ENCODE results near the gene SH3RF2. TPM values are rescaled to one million over a fixed set of nuclear protein-coding genes. Genes with fewer than 3 reads are reported as not detected.

SH3RF2 gene
- total RNA-seq, 1 experiment from 2014 or later = not detected

- DNase-seq = no peak
- Histone ChIP-seq H3K27me3 (ENCODE audit: low read length) (no peaks in the 10 kb centered on the region), H4K20me1 (ENCODE audit: insufficient read depth, low read depth, low read length) (no peaks in the 10 kb centered on the region), H3K79me2 (ENCODE audit: low read length) (no peaks in the 10 kb centered on the region), H3K9ac (ENCODE audit: low read length) (no peak overlapping the region), H3K27ac (ENCODE audit: low read length) (no peak overlapping the region), H3K9me2 (replicated peaks; ENCODE audit: insufficient read depth, low read length) (no peaks in the 10 kb centered on the region), H2AFZ (ENCODE audit: low read length) (no peak overlapping the region), H3K4me3 (ENCODE audit: low read length) (no peak overlapping the region), H3K9me3 (ENCODE audit: low read length) (no peaks in the 10 kb centered on the region), H3K4me2 (ENCODE audit: low read depth, low read length, poor library complexity, severe bottlenecking) (no peak overlapping the region), H3K36me3 (ENCODE audit: insufficient read depth, low read length) (no peaks in the 10 kb centered on the region), H3K4me1 (ENCODE audit: low read length) (no peaks in the 10 kb centered on the region)
Observed at GRCh38 chr5:145923405-145923804, 13.0 kb upstream of the SH3RF2 start.

- Histone ChIP-seq H2AFZ (ENCODE audit: low read length) (no peak overlapping the region), H3K9ac (ENCODE audit: low read length) (no peak overlapping the region), H3K27ac (ENCODE audit: low read length) (no peak overlapping the region), H3K9me3 (ENCODE audit: low read length) (no peaks in the 10 kb centered on the region), H3K79me2 (ENCODE audit: low read length) (no peaks in the 10 kb centered on the region), H3K36me3 (ENCODE audit: insufficient read depth, low read length) (no peaks in the 10 kb centered on the region), H3K27me3 (ENCODE audit: low read length) (no peaks in the 10 kb centered on the region), H4K20me1 (ENCODE audit: insufficient read depth, low read depth, low read length) (no peaks in the 10 kb centered on the region), H3K4me2 (ENCODE audit: low read depth, low read length, poor library complexity, severe bottlenecking) (no peak overlapping the region), H3K9me2 (replicated peaks; ENCODE audit: insufficient read depth, low read length) (no peaks in the 10 kb centered on the region), H3K4me3 (ENCODE audit: low read length) (no peak overlapping the region), H3K4me1 (ENCODE audit: low read length) (no peaks in the 10 kb centered on the region)
- DNase-seq = no peak
Observed at GRCh38 chr5:145924849-145925248, 11.5 kb upstream of the SH3RF2 start.

- no peak for DNase-seq
- Histone ChIP-seq H4K20me1 (ENCODE audit: insufficient read depth, low read depth, low read length) (no peaks in the 10 kb centered on the region), H2AFZ (ENCODE audit: low read length) (no peak overlapping the region), H3K4me2 (ENCODE audit: low read depth, low read length, poor library complexity, severe bottlenecking) (no peak overlapping the region), H3K4me3 (ENCODE audit: low read length) (no peak overlapping the region), H3K27me3 (ENCODE audit: low read length) (no peaks in the 10 kb centered on the region), H3K9me3 (ENCODE audit: low read length) (no peaks in the 10 kb centered on the region), H3K4me1 (ENCODE audit: low read length) (no peaks in the 10 kb centered on the region), H3K36me3 (ENCODE audit: insufficient read depth, low read length) (no peaks in the 10 kb centered on the region), H3K9me2 (replicated peaks; ENCODE audit: insufficient read depth, low read length) (no peaks in the 10 kb centered on the region), H3K27ac (ENCODE audit: low read length) (no peak overlapping the region), H3K9ac (ENCODE audit: low read length) (no peak overlapping the region), H3K79me2 (ENCODE audit: low read length) (no peaks in the 10 kb centered on the region)
Observed at GRCh38 chr5:145925353-145925752, 11.0 kb upstream of the SH3RF2 start.

- H3K4me3 ChIP-seq (ENCODE audit: low read length) = no peak overlapping the region
- H2AFZ ChIP-seq (ENCODE audit: low read length) = no peak overlapping the region
- H3K9ac ChIP-seq (ENCODE audit: low read length) = no peak overlapping the region
- no peaks in the 10 kb centered on the region for H3K4me1 ChIP-seq (ENCODE audit: low read length)
- H3K9me3 ChIP-seq (ENCODE audit: low read length) = no peaks in the 10 kb centered on the region
- no peak overlapping the region for H3K27ac ChIP-seq (ENCODE audit: low read length)
- no peak overlapping the region for H3K4me2 ChIP-seq (ENCODE audit: low read depth, low read length, poor library complexity, severe bottlenecking)
- DNase-seq = no peak
- no peaks in the 10 kb centered on the region for H3K36me3 ChIP-seq (ENCODE audit: insufficient read depth, low read length)
- H3K9me2 ChIP-seq (replicated peaks; ENCODE audit: insufficient read depth, low read length) = no peaks in the 10 kb centered on the region
- no peaks in the 10 kb centered on the region for H4K20me1 ChIP-seq (ENCODE audit: insufficient read depth, low read depth, low read length)
- H3K27me3 ChIP-seq (ENCODE audit: low read length) = no peaks in the 10 kb centered on the region
- no peaks in the 10 kb centered on the region for H3K79me2 ChIP-seq (ENCODE audit: low read length)
Observed at GRCh38 chr5:145925803-145926202, 10.6 kb upstream of the SH3RF2 start.

- H3K27ac ChIP-seq (ENCODE audit: low read length) = no peak overlapping the region
- no peak overlapping the region for H3K9ac ChIP-seq (ENCODE audit: low read length)
- no peak overlapping the region for H3K4me2 ChIP-seq (ENCODE audit: low read depth, low read length, poor library complexity, severe bottlenecking)
- H4K20me1 ChIP-seq (ENCODE audit: insufficient read depth, low read depth, low read length) = no peaks in the 10 kb centered on the region
- no peaks in the 10 kb centered on the region for H3K36me3 ChIP-seq (ENCODE audit: insufficient read depth, low read length)
- no peak for DNase-seq
- no peak overlapping the region for H2AFZ ChIP-seq (ENCODE audit: low read length)
- no peaks in the 10 kb centered on the region for H3K79me2 ChIP-seq (ENCODE audit: low read length)
- H3K4me3 ChIP-seq (ENCODE audit: low read length) = no peak overlapping the region
- H3K9me3 ChIP-seq (ENCODE audit: low read length) = no peaks in the 10 kb centered on the region
- no peaks in the 10 kb centered on the region for H3K9me2 ChIP-seq (replicated peaks; ENCODE audit: insufficient read depth, low read length)
- no peaks in the 10 kb centered on the region for H3K27me3 ChIP-seq (ENCODE audit: low read length)
- no peaks in the 10 kb centered on the region for H3K4me1 ChIP-seq (ENCODE audit: low read length)
Observed at GRCh38 chr5:145931718-145932117, 4.7 kb upstream of the SH3RF2 start.

- Histone ChIP-seq H3K4me3 (ENCODE audit: low read length) (no peak overlapping the region), H3K9me3 (ENCODE audit: low read length) (no peaks in the 10 kb centered on the region), H4K20me1 (ENCODE audit: insufficient read depth, low read depth, low read length) (no peaks in the 10 kb centered on the region), H3K9me2 (replicated peaks; ENCODE audit: insufficient read depth, low read length) (no peaks in the 10 kb centered on the region), H3K4me1 (ENCODE audit: low read length) (no peaks in the 10 kb centered on the region), H3K36me3 (ENCODE audit: insufficient read depth, low read length) (no peaks in the 10 kb centered on the region), H3K27me3 (ENCODE audit: low read length) (no peaks in the 10 kb centered on the region), H3K27ac (ENCODE audit: low read length) (no peak overlapping the region), H3K9ac (ENCODE audit: low read length) (no peak overlapping the region), H3K4me2 (ENCODE audit: low read depth, low read length, poor library complexity, severe bottlenecking) (no peak overlapping the region), H2AFZ (ENCODE audit: low read length) (no peak overlapping the region), H3K79me2 (ENCODE audit: low read length) (no peaks in the 10 kb centered on the region)
- DNase-seq = no peak
Observed at GRCh38 chr5:145934276-145934675, 2.1 kb upstream of the SH3RF2 start.

- Histone ChIP-seq H3K9me3 (ENCODE audit: low read length) (no peaks in the 10 kb centered on the region), H3K9ac (ENCODE audit: low read length) (no peak overlapping the region), H3K27me3 (ENCODE audit: low read length) (no peaks in the 10 kb centered on the region), H3K4me2 (ENCODE audit: low read depth, low read length, poor library complexity, severe bottlenecking) (no peak overlapping the region), H3K79me2 (ENCODE audit: low read length) (no peaks in the 10 kb centered on the region), H4K20me1 (ENCODE audit: insufficient read depth, low read depth, low read length) (0 out of 2 replicates have a peak, but pooled peaks cover 4% of the 10 kb centered on the region), H2AFZ (ENCODE audit: low read length) (no peak overlapping the region; the same call in 1 of the 2 replicates), H3K36me3 (ENCODE audit: insufficient read depth, low read length) (no peaks in the 10 kb centered on the region), H3K9me2 (replicated peaks; ENCODE audit: insufficient read depth, low read length) (no peaks in the 10 kb centered on the region), H3K4me1 (ENCODE audit: low read length) (no peaks in the 10 kb centered on the region), H3K4me3 (ENCODE audit: low read length) (no peak overlapping the region), H3K27ac (ENCODE audit: low read length) (no peak overlapping the region)
- DNase-seq = no peak
Observed at GRCh38 chr5:145937432-145938250, 1.3 kb downstream of the SH3RF2 start.

- Histone ChIP-seq H2AFZ (ENCODE audit: low read length) (no peak overlapping the region), H4K20me1 (ENCODE audit: insufficient read depth, low read depth, low read length) (0 out of 2 replicates have a peak, but pooled peaks cover 4% of the 10 kb centered on the region), H3K4me1 (ENCODE audit: low read length) (peaks cover 10% of the 10 kb centered on the region), H3K9me2 (replicated peaks; ENCODE audit: insufficient read depth, low read length) (no peaks in the 10 kb centered on the region), H3K27me3 (ENCODE audit: low read length) (no peaks in the 10 kb centered on the region), H3K9ac (ENCODE audit: low read length) (no peak overlapping the region), H3K27ac (ENCODE audit: low read length) (no peak overlapping the region), H3K4me2 (ENCODE audit: low read depth, low read length, poor library complexity, severe bottlenecking) (no peak overlapping the region), H3K36me3 (ENCODE audit: insufficient read depth, low read length) (no peaks in the 10 kb centered on the region), H3K9me3 (ENCODE audit: low read length) (no peaks in the 10 kb centered on the region), H3K4me3 (ENCODE audit: low read length) (no peak overlapping the region), H3K79me2 (ENCODE audit: low read length) (no peaks in the 10 kb centered on the region)
- no peak for DNase-seq
Observed at GRCh38 chr5:145938776-145939539, 2.6 kb downstream of the SH3RF2 start.
